HepG2 (cell line): ENCODE data around the gene ZFYVE28. TPM values are rescaled to one million over a fixed set of nuclear protein-coding genes. Genes with fewer than 3 reads are reported as not detected.

Source experiments
- CREM ChIP-seq, 2 experiments: sonication (generic) in 1 of 2; formaldehyde crosslinking in 1 of 2; IDR thresholded peaks; 2 replicates each; pipeline versions ENCODE4 v1.4.0 to v1.6.1; 2016 to 2020; ENCODE audit warnings: antibody characterized with exemption in 1 of 2, mild to moderate bottlenecking in 1 of 2, missing genetic modification reagents in 1 of 2
- ELF1 ChIP-seq: sonication (generic); formaldehyde crosslinking; IDR thresholded peaks from 2 replicates; pipeline ENCODE4 v1.4.0; 2020; ENCODE audit warnings: missing genetic modification reagents
- ETV5 ChIP-seq: IDR thresholded peaks from 2 replicates; pipeline ENCODE4 v1.6.1; 2018; ENCODE audit warnings: missing biosample characterization, missing genetic modification reagents, inconsistent platforms, borderline replicate concordance
- IRF2 ChIP-seq: IDR thresholded peaks from 2 replicates; pipeline ENCODE4 v1.6.1; 2018; ENCODE audit warnings: missing genetic modification reagents, missing compliant biosample characterization
- ISX ChIP-seq: sonication (generic); formaldehyde crosslinking; conservative IDR thresholded peaks from 2 replicates; pipeline ENCODE4 v1.5.0; 2020; ENCODE audit warnings: missing genetic modification reagents
- NKX3-1 ChIP-seq: sonication (generic); formaldehyde crosslinking; IDR thresholded peaks from 2 replicates; pipeline ENCODE4 v1.5.0; 2020; ENCODE audit warnings: missing genetic modification reagents
- ONECUT2 ChIP-seq: sonication (generic); formaldehyde crosslinking; IDR thresholded peaks from 2 replicates; pipeline ENCODE4 v1.4.0; 2020; ENCODE audit warnings: missing genetic modification reagents
- PHF20 ChIP-seq: sonication (generic); formaldehyde crosslinking; IDR thresholded peaks from 2 replicates; pipeline ENCODE4 v1.5.0; 2020; ENCODE audit warnings: mild to moderate bottlenecking, missing genetic modification reagents
- YEATS2 ChIP-seq: sonication (generic); formaldehyde crosslinking; IDR thresholded peaks from 2 replicates; pipeline ENCODE4 v1.4.0; 2020; ENCODE audit warnings: missing genetic modification reagents, borderline replicate concordance
- ZNF180 ChIP-seq: sonication (generic); formaldehyde crosslinking; IDR thresholded peaks from 2 replicates; pipeline ENCODE4 v1.4.0; 2020; ENCODE audit warnings: low read depth, missing genetic modification reagents, borderline replicate concordance
- ZNF432 ChIP-seq: sonication (generic); formaldehyde crosslinking; IDR thresholded peaks from 2 replicates; pipeline ENCODE4 v1.5.0; 2020; ENCODE audit warnings: missing genetic modification reagents, mild to moderate bottlenecking, borderline replicate concordance
- ZNF672 ChIP-seq: sonication (generic); formaldehyde crosslinking; IDR thresholded peaks from 2 replicates; pipeline ENCODE4 v1.8.1; 2022; ENCODE audit warnings: missing genetic modification reagents
- polyA plus RNA-seq, 8 experiments: library from polyadenylated mRNA; depleted of rRNA in 3 of 8; stranded (reverse) in 7 of 8; unstranded in 1 of 8; fragments of >200 nt; fragmentation: Illumina TruSeq in 4 of 8; extraction: Trizol in 4 of 8; gene quantifications; 2 replicates each; pipeline versions ENCODE4 v1.2.1 to v1.2.3, GENCODE V29; 2011 to 2016; ENCODE audit warnings: low read depth in 4 of 8, missing spikeins in 1 of 8, mixed read lengths in 1 of 8; ENCODE audit not compliant: insufficient read depth in 1 of 8
- total RNA-seq, 5 experiments: library from RNA; depleted of rRNA; stranded (reverse); fragments of >200 nt; fragmentation: Illumina TruSeq; extraction: Trizol; gene quantifications; 2 replicates each; pipeline ENCODE4 v1.2.3, GENCODE V29; 2016; ENCODE audit warnings: low read depth in 1 of 5
- TF ChIP-seq, protein P1 (sequence below), 2 experiments: sonication (generic) in 1 of 2; formaldehyde crosslinking in 1 of 2; IDR thresholded peaks; 2 replicates each; pipeline versions ENCODE4 v1.4.0 to v1.6.1; 2018 to 2020; ENCODE audit warnings: missing genetic modification reagents in 2 of 2, borderline replicate concordance in 1 of 2, low read depth in 1 of 2, mild to moderate bottlenecking in 1 of 2, missing biosample characterization in 1 of 2
- TF ChIP-seq, protein P2 (sequence below): sonication (generic); formaldehyde crosslinking; IDR thresholded peaks from 2 replicates; pipeline ENCODE4 v1.4.0; 2020; ENCODE audit warnings: mild to moderate bottlenecking, low read depth, missing genetic modification reagents
- TF ChIP-seq, protein P3 (sequence below): sonication (generic); formaldehyde crosslinking; IDR thresholded peaks from 2 replicates; pipeline ENCODE4 v1.5.0; 2020; ENCODE audit warnings: missing genetic modification reagents
- TF ChIP-seq, protein P4 (sequence below): sonication (generic); formaldehyde crosslinking; conservative IDR thresholded peaks from 2 replicates; pipeline ENCODE4 v1.8.0; 2022; ENCODE audit warnings: missing genetic modification reagents
- TF ChIP-seq, protein P5 (sequence below): sonication (generic); formaldehyde crosslinking; IDR thresholded peaks from 2 replicates; pipeline ENCODE4 v1.8.1; 2023; ENCODE audit warnings: mild to moderate bottlenecking, moderate library complexity, missing genetic modification reagents
- TF ChIP-seq, protein P6 (sequence below): sonication (generic); formaldehyde crosslinking; IDR thresholded peaks from 2 replicates; pipeline ENCODE4 v1.8.0; 2022; ENCODE audit warnings: mild to moderate bottlenecking, missing genetic modification reagents, borderline replicate concordance
- TF ChIP-seq, protein P7 (sequence below): sonication (generic); formaldehyde crosslinking; IDR thresholded peaks from 2 replicates; pipeline ENCODE4 v1.5.1; 2020; ENCODE audit warnings: mild to moderate bottlenecking, missing genetic modification reagents, borderline replicate concordance

The ZFYVE28 gene
- total and polyA plus RNA-seq, 2 of the 13 experiments (the other 11 are each of a cell fraction or from before 2014, with no cell fraction given), result 0.12 to 0.22 TPM

DNA sequence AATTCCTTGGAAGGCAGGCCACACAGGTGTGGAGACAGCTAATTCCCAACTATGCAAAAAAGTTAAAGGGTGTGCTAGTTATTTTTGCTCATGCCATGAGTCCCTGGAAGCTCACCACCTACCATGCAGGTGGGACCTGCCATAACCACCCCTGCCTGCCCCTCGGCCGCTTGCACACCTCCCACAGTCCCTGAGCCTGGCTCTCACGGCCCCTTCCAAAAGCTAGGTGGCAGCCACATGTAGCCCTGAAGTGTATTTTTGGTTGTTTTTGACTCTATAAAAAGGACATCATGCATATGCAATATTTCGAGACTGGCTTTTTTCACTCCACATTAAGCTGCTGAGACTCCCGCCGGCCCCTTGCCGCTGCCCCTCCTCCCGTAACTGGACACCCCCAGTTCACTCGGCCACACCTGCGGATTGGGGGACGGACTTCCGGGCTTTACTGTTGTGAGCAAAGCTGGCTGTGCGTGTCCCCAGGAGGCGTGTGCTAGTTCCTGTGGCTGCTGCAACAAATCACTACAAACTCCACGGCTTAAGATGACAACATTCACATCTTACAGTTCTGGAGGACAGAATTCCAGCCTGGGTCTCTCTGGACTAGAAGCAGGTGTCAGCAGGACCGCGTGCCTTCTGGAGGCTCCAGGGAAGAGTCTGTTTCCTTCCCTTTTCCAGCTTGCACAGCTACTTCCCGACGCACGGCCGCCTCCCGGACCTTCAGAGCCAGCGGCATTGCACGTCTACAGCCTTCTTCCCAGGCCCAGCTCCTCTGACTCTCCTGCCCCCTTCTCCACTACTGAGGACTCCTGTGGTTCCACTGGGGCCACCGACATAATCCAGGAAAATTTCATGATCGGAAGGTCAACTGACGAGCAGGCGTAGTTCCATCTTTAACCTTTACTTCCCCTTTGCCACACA, 24.8 kb downstream of the ZFYVE28 start (continued):
- TF ChIP-seq, protein P1, sequence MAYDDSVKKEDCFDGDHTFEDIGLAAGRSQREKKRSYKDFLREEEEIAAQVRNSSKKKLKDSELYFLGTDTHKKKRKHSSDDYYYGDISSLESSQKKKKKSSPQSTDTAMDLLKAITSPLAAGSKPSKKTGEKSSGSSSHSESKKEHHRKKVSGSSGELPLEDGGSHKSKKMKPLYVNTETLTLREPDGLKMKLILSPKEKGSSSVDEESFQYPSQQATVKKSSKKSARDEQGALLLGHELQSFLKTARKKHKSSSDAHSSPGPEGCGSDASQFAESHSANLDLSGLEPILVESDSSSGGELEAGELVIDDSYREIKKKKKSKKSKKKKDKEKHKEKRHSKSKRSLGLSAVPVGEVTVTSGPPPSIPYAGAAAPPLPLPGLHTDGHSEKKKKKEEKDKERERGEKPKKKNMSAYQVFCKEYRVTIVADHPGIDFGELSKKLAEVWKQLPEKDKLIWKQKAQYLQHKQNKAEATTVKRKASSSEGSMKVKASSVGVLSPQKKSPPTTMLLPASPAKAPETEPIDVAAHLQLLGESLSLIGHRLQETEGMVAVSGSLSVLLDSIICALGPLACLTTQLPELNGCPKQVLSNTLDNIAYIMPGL (CRISPR knock-in tag; IDR thresholded peaks at IDR 0.05; ENCODE audit: borderline replicate concordance in 1 of 2, low read depth in 1 of 2), result no peak
- no peak for TF ChIP-seq IRF2 (CRISPR knock-in tag)
- no peak for TF ChIP-seq ISX (CRISPR knock-in tag)
- TF ChIP-seq PHF20 (CRISPR knock-in tag), result no peak
- TF ChIP-seq CREM (IDR thresholded peaks at IDR 0.05), result no peak
- TF ChIP-seq CREM (CRISPR knock-in tag; IDR thresholded peaks at IDR 0.05), result no peak
- TF ChIP-seq, protein P2, sequence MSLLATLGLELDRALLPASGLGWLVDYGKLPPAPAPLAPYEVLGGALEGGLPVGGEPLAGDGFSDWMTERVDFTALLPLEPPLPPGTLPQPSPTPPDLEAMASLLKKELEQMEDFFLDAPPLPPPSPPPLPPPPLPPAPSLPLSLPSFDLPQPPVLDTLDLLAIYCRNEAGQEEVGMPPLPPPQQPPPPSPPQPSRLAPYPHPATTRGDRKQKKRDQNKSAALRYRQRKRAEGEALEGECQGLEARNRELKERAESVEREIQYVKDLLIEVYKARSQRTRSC, result no peak
- TF ChIP-seq, protein P3, sequence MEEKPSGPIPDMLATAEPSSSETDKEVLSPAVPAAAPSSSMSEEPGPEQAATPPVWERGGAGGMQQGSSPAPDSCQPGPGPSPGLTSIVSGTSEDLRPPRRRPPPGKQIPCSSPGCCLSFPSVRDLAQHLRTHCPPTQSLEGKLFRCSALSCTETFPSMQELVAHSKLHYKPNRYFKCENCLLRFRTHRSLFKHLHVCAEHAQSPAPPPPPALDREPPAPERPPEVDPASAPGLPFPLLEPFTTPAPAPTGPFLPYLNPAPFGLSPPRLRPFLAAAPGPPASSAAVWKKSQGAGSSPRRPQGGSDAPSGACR, result no peak
- TF ChIP-seq ZNF672 (CRISPR knock-in tag), result no peak
- TF ChIP-seq, protein P4, sequence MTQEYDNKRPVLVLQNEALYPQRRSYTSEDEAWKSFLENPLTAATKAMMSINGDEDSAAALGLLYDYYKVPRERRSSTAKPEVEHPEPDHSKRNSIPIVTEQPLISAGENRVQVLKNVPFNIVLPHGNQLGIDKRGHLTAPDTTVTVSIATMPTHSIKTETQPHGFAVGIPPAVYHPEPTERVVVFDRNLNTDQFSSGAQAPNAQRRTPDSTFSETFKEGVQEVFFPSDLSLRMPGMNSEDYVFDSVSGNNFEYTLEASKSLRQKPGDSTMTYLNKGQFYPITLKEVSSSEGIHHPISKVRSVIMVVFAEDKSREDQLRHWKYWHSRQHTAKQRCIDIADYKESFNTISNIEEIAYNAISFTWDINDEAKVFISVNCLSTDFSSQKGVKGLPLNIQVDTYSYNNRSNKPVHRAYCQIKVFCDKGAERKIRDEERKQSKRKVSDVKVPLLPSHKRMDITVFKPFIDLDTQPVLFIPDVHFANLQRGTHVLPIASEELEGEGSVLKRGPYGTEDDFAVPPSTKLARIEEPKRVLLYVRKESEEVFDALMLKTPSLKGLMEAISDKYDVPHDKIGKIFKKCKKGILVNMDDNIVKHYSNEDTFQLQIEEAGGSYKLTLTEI (CRISPR knock-in tag), result no peak
- peak; percentile 23; the same call in 1 of the 2 replicates for TF ChIP-seq ETV5 (CRISPR knock-in tag)
- TF ChIP-seq ELF1 (CRISPR knock-in tag), result peak; percentile 67
- TF ChIP-seq, protein P5, sequence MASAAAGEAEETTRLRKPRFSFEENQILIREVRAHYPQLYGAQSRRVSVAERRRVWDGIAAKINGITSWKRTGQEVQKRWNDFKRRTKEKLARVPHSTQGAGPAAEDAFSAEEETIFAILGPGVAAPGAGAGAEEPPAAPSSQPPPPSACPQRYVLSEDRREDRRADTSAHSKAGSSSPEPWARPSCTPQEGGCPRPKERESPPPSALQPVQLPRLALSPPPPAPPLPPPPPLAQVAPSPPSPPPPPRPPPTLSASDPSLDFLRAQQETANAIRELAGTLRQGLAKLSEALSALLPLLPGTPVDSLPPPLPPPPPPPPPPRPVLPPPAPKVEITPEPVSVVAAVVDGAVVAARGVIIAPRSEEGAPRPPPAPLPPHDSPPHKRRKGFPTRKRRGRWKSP (CRISPR knock-in tag), result no peak
- TF ChIP-seq, protein P6, sequence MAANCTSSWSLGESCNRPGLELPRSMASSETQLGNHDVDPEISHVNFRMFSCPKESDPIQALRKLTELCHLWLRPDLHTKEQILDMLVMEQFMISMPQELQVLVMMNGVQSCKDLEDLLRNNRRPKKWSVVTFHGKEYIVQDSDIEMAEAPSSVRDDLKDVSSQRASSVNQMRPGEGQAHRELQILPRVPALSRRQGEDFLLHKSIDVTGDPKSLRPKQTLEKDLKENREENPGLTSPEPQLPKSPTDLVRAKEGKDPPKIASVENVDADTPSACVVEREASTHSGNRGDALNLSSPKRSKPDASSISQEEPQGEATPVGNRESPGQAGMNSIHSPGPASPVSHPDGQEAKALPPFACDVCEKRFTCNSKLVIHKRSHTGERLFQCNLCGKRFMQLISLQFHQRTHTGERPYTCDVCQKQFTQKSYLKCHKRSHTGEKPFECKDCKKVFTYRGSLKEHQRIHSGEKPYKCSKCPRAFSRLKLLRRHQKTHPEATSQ (CRISPR knock-in tag), result no peak
- TF ChIP-seq, protein P7, sequence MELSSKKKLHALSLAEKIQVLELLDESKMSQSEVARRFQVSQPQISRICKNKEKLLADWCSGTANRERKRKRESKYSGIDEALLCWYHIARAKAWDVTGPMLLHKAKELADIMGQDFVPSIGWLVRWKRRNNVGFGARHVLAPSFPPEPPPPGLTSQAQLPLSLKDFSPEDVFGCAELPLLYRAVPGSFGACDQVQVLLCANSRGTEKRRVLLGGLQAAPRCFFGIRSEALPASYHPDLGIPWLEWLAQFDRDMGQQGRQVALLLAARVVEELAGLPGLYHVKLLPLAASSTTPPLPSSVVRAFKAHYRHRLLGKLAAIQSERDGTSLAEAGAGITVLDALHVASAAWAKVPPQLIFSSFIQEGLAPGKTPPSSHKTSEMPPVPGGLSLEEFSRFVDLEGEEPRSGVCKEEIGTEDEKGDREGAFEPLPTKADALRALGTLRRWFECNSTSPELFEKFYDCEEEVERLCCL (CRISPR knock-in tag), result no peak
- TF ChIP-seq ZNF180, result no peak
- TF ChIP-seq ONECUT2, result no peak
- no peak for TF ChIP-seq NKX3-1 (CRISPR knock-in tag)
- no peak for TF ChIP-seq ZNF432 (CRISPR knock-in tag)
- TF ChIP-seq YEATS2 (CRISPR knock-in tag), result no peak
